ENCODE measurements around the gene KLF15. TPM values are rescaled to one million over a fixed set of nuclear protein-coding genes. Genes with fewer than 3 reads are reported as not detected.

Gene KLF15
- total and polyA plus RNA-seq, 2 of the 8 experiments (the other 6 are each of a cell fraction or from before 2014, with no cell fraction given), result 15.7 to 19.5 TPM

DNA sequence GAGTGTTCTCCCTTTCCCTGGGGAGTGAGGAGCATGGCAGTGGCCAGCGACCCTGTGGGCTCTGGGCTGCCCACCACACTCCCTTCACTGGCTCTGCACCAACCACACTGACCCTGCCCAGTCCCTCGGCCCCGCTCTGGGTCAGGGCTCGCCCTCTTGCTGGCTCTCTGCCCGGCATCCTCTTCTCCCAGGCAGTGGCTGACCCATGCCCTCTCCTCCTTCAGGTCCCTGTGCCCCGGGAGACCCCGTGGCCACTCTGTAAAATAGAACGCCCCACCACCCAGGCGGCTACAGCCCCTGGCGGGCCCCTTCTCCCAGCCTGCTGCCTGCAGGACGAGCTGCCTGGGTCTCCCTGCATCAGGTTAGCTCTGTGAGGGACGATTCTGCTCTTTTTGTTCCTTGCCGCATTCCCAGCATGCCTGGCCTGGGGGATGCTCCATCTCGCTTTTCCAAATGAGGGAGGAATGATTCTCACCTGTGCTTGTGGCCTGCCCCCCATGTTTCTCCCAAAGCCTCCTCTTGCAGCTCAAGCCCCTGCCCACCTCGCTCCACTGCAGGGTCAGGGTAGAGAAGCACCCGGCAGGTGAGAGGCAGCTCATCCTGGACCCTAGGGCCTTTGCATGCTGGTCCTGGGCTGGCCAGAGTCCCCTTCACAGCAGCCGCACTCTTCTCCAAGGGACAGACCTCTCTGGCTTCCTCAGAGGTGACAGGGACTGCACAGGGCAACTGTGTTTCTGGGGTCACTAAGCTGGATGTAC lies 23.0 kb upstream of the KLF15 start:
- H3K4me2 ChIP-seq (ENCODE audit: insufficient read depth in 1 of 2, low read depth in 2 of 2, low read length in 2 of 2), result no peak overlapping the region
- peak overlapping the region; percentile 57; the same call in 1 of the 2 replicates for H4K8ac ChIP-seq (ENCODE audit: extremely low read depth, insufficient read depth, low read length)
- peaks cover 0 to 2% (median 0%) of the 10 kb centered on the region in 4 experiments; a peak in 1 of 7 replicates for H3K27me3 ChIP-seq (replicated peaks in 1 of 4; ENCODE audit: control insufficient read depth in 3 of 4, extremely low read depth in 1 of 4, insufficient read depth in 3 of 4, low read length in 3 of 4)
- H2BK120ac ChIP-seq (replicated peaks; ENCODE audit: low read depth, low read length), result no peak overlapping the region
- peaks cover 0 to 7% (median 3%) of the 10 kb centered on the region in 4 experiments; a peak in 4 of 7 replicates for H3K4me1 ChIP-seq (replicated peaks in 1 of 4; ENCODE audit: control insufficient read depth in 3 of 4, insufficient read depth in 4 of 4, low read length in 3 of 4)
- H4K91ac ChIP-seq (replicated peaks; ENCODE audit: insufficient read length, low read length), result no peak overlapping the region
- CTCF ChIA-PET (ENCODE audit: partially characterized antibody), result interaction anchor here (0.6 to 2.9 kb wide), 14 partner anchors 9 to 1609 kb away, joined by 3 to 16 read pairs (median 4); partner anchors contain the start of gene CFAP100
- H3K23me2 ChIP-seq (ENCODE audit: low read depth, low read length), result no peaks in the 10 kb centered on the region
- H2BK12ac ChIP-seq (ENCODE audit: low read depth, low read length), result no peak overlapping the region
- no peaks in the 10 kb centered on the region for H3K79me1 ChIP-seq (ENCODE audit: low read depth, low read length)
- no peaks in the 10 kb centered on the region for H3K79me2 ChIP-seq (ENCODE audit: control insufficient read depth in 1 of 2, insufficient read depth in 2 of 2, low read length in 2 of 2)
- DNase-seq (ENCODE audit: low read depth in 1 of 2, low spot score in 2 of 2), result no peak
- H3K56ac ChIP-seq (replicated peaks; ENCODE audit: insufficient read length, low read depth, low read length), result no peak overlapping the region
- no peak overlapping the region for H3K23ac ChIP-seq (ENCODE audit: insufficient read length)
- no peak overlapping the region for H2BK5ac ChIP-seq (ENCODE audit: low read depth, low read length)
- WGBS, 2 experiments (ENCODE audit: extremely low coverage in 1 of 2, insufficient coverage in 1 of 2, insufficient read length in 1 of 2, insufficient replicate concordance in 2 of 2, low coverage in 1 of 2, low lambda C conversion rate in 2 of 2, missing lambda C conversion rate in 1 of 2), result 85% methylated on average over 17 of the region's 17 CpGs; no CpG with 5 or more reads in 1 of the 2 experiments
- H2AFZ ChIP-seq (ENCODE audit: low read length), result peak overlapping the region; percentile 84
- H3K9ac ChIP-seq (replicated peaks in 1 of 4; ENCODE audit: extremely low read depth in 1 of 4, low read depth in 3 of 4, low read length in 3 of 4), result no peak overlapping the region
- no peak overlapping the region for H2BK20ac ChIP-seq (ENCODE audit: low read length)
- no peaks in the 10 kb centered on the region for H3K36me3 ChIP-seq (ENCODE audit: control insufficient read depth in 2 of 4, insufficient read depth in 4 of 4, low read length in 3 of 4)
- no peak overlapping the region for H3K18ac ChIP-seq (ENCODE audit: extremely low read depth, low read length)
- H3K9me3 ChIP-seq (ENCODE audit: insufficient read depth in 2 of 2, low read depth in 1 of 2, low read length in 1 of 2), result peaks cover 0 to 6% of the 10 kb centered on the region in 2 experiments; a peak in 1 of 4 replicates
- no peak overlapping the region for H2BK15ac ChIP-seq (ENCODE audit: low read length)
- H4K20me1 ChIP-seq (replicated peaks in 1 of 2; ENCODE audit: control insufficient read depth in 1 of 2, insufficient read depth in 2 of 2, low read length in 2 of 2), result no peaks in the 10 kb centered on the region
- no peak overlapping the region for H4K5ac ChIP-seq (ENCODE audit: insufficient read length, low read depth, low read length)
- H3K27ac ChIP-seq (ENCODE audit: low read depth, low read length), result no peak overlapping the region
- FAIRE-seq, result no peak
- H3K4me3 ChIP-seq (ENCODE audit: extremely low read depth in 1 of 4, insufficient read depth in 2 of 4, low read depth in 3 of 4, low read length in 4 of 4), result no peak overlapping the region
- H3K14ac ChIP-seq (ENCODE audit: insufficient read length), result no peak overlapping the region
- POLR2A ChIA-PET (ENCODE audit: partially characterized antibody), result interaction anchor here (0.6 to 0.9 kb wide), 2 partner anchors 10 to 84 kb away, joined by 3 read pairs; no protein-coding TSS in a partner anchor
- H2AK5ac ChIP-seq (ENCODE audit: low read depth, low read length), result no peak overlapping the region
- H3K4ac ChIP-seq (replicated peaks; ENCODE audit: insufficient read length, low read depth, low read length), result no peak overlapping the region
- TF ChIP-seq SP1 (IDR thresholded peaks at IDR 0.05; ENCODE audit: low read depth, low read length) (no peak), RBBP5 (IDR thresholded peaks at IDR 0.05; ENCODE audit: borderline replicate concordance, low read depth, low read length) (no peak), CTCF (IDR thresholded peaks at IDR 0.05; ENCODE audit: control extremely low read depth in 1 of 3, insufficient read depth in 1 of 3, low read depth in 1 of 3, low read length in 3 of 3) (no peak), EZH2 (IDR thresholded peaks at IDR 0.05; ENCODE audit: low read depth, low read length, severe bottlenecking) (no peak), KDM5A (IDR thresholded peaks at IDR 0.05; ENCODE audit: low read length) (no peak), TBP (IDR thresholded peaks at IDR 0.05; ENCODE audit: low read depth, low read length) (no peak), NANOG (IDR thresholded peaks at IDR 0.05; ENCODE audit: insufficient read depth, low read depth, low read length, poor library complexity, severe bottlenecking) (no peak), TEAD4 (IDR thresholded peaks at IDR 0.05; ENCODE audit: low read depth, low read length) (peak; percentile 56; the same call in 1 of the 2 replicates)
- TF ChIP-seq, protein P1, sequence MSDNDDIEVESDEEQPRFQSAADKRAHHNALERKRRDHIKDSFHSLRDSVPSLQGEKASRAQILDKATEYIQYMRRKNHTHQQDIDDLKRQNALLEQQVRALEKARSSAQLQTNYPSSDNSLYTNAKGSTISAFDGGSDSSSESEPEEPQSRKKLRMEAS (IDR thresholded peaks at IDR 0.05), result 0 out of 2 replicates have a peak, but pooled peaks have one; percentile 15

All from H1 (cell line).